Putamen (tissue), 1 donor: ENCODE measurements around the gene DNAH1.
"Not testable (repeated sequence)": the region's sequence is repeated elsewhere in the genome, so short reads cannot be mapped to it uniquely, and the experiment has no call there.

ENCODE experiments used
- DNase-seq: peaks from one replicate; pipeline ENCODE4 v3.0.0-alpha.2; 2016; ENCODE audit warnings: low spot score

Gene DNAH1

DNA sequence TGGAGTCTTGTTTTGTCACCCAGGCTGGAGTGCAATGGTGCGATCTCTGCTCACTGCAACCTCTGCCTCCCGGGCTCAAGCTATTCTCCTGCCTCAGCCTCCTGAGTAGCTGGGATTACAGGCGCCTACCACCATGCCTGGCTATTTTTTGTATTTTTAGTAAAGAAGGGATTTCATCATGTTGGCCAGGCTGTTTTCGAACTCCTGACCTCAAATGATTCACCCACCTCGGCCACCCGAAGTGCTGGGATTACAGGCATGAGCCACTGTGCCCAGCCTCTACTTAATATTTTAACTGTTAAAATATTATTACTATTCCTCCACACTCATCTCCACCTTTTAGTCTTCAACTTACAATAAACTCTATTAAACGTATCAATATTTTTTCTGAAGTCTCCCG is 22.0 kb downstream of the DNAH1 start:
- not testable (repeated sequence) for DNase-seq

DNA sequence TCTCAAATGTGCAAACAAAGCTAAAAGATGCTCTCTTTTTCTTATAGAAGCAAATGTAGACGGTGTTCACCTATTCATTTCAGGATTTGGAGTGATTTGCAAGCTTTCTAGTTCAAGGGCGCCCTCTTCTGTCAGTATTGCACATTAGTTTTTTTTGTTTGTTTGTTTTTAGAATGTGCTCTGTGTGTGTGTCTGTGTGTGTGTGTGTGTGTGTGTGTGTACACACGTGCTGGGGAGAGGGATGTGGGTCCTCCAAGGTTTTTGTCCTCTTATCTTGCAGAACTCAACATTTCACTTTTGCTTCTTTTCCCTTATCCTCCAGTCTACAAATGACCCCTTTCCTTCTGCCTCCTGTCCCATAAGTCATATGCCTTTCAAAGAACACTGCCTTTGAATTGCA is 23.5 kb downstream of the DNAH1 start:
- DNase-seq = peak; percentile 59

DNA sequence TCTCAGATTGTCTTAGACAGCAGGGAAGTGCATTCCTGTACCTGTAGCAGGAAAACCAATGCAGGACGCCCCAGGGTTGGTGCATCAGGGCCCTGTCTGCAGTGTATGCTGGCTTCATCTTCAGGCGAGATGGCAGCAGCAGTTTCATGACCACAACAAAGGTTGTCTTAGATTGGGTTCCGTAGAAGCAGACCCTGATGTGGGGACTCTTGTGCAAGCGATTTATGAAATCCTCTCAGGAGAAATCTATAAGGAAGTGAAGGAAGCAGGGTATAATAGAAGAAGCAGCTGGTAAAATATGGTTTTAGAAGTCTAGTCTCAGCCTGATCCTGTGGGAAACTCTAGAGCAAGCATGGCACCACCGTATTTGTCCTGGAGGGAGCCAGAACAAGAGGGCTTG is 25.0 kb downstream of the DNAH1 start:
- DNase-seq = no peak

DNA sequence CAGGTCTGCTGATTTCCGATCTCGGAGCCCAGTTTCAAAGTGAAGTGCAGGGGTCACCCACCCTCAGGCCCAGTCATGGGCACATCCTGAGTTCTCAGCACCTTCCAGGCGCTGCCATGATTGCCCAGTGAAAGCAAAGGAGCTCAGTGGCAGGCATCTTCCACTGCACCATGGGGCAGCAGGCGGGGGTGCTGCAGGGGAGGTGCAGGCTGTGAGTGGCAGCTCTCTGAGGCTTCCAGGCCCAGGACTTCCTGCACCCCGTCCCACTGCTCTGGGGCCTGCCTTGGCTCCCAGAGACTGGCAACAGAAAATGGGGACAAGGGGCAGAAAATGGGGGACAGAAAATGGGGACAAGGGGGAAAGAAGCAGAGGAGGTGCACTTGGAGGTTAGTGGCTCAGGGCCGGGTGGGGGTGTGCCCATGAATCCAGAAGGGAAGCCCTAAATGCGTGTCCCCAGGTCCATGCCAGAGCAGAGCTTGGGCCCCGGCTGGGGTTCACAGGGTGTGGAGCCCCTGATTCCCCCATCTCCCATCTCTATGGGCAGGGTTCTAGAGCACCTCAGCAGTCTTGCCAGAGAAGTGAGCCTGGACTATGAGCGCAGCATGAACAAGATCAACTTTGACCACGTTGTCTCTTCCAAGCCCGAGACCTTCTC is 28.0 kb downstream of the DNAH1 start:
- no peak for DNase-seq

- DNase-seq = no peak
Measured at GRCh38 chr3:52345521-52346109, 29.5 kb downstream of the DNAH1 start.

GRCh38 chr3:52346623-52347530 is 30.8 kb downstream of the DNAH1 start:
- no peak for DNase-seq

GRCh38 chr3:52347716-52348635 is 31.9 kb downstream of the DNAH1 start:
- DNase-seq = no peak

- no peak for DNase-seq
Measured at GRCh38 chr3:52349131-52349530, 33.0 kb downstream of the DNAH1 start.

DNA sequence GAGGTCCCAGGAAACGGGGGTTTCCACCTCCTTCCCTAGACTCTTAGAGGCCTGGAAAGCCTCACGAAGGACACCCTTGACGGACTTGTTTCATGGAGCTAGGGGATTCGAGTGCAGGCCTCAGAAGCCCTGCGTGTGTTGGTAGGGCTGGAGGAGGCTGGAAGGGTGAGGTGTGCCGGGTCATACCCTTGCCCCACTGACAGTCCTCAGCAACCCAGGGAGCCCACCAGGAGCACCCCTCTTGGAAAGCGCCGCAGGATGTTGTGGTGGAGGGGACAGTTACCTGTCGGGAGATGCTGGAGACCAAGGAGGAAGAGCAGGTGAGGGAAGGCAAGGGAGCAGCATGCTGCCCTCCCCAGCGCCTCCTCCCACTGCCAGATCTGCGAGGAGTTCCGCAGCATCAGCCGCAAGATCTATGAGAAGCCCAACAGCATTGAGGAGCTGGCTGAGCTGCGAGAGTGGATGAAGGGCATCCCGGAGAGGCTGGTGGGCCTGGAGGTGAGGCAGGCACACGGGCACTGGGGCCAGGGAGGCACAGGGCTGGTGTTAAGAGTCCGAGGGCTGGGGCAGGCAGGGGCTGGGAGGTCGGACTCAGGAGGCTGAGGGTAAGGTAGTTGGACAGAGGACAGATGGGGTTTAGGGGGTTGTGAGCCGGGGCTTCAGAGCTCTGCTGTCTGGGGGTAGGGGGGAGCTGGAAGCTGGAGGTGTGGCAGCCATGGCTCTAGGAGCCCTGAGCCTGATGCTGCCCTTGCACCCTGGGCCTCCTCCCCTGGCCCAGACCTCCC is 33.7 kb downstream of the DNAH1 start:
- no peak for DNase-seq

GRCh38 chr3:52350416-52350815 is 34.3 kb downstream of the DNAH1 start:
- no peak for DNase-seq

- DNase-seq = no peak
Measured at GRCh38 chr3:52350981-52351761, 35.1 kb downstream of the DNAH1 start.

DNA sequence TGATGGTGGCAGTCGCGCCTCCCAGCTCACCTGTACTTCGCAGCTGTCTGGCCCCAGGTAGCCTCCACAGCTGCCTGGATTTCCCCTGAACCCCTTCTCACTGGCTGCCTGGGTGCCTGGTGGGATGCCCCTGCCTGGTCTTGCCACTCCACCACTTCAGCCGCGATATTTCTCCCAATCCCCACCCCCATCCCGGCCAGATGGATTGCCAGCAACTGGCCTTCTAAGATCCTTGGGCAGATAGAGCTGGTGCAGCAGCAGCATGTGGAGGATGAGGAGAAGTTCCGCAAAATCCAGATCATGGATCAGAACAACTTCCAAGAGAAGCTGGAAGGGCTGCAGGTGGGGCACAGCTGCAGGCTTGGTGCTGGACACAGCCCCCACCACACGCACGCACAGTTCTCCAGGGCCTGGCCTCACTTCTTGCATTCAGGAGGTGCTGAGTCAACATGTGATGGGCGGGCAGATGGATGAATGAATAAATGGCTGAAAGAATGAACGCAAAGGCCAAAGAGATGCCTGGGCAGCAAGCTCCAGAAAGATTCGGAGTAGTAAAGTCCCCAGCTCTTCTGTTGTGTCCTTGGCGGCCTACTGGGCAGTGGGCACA is 35.7 kb downstream of the DNAH1 start:
- DNase-seq = no peak

DNA sequence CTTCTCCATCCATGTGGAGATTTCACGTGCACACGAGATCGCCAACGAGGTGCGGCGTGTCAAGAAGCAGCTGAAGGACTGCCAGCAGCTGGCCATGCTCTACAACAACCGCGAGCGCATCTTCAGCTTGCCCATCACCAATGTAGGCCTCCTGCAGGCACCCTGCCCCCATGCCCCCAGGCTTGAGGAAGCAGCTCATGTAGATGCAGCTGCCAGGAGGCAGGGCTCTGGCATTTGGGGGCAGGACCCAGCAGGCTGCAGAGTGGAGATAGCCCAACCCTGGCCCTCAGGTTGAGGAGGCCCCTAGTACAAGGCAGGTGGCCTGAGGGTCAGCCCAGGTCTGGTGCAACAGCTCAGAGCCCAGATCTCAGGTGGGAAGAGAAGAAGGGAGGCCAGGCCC is 36.4 kb downstream of the DNAH1 start:
- no peak for DNase-seq

GRCh38 chr3:52353291-52353855 is 37.3 kb downstream of the DNAH1 start:
- no peak for DNase-seq

- no peak for DNase-seq
Measured at GRCh38 chr3:52354676-52355075, 38.6 kb downstream of the DNAH1 start.

GRCh38 chr3:52355526-52355925 is 39.4 kb downstream of the DNAH1 start:
- DNase-seq = no peak

DNA sequence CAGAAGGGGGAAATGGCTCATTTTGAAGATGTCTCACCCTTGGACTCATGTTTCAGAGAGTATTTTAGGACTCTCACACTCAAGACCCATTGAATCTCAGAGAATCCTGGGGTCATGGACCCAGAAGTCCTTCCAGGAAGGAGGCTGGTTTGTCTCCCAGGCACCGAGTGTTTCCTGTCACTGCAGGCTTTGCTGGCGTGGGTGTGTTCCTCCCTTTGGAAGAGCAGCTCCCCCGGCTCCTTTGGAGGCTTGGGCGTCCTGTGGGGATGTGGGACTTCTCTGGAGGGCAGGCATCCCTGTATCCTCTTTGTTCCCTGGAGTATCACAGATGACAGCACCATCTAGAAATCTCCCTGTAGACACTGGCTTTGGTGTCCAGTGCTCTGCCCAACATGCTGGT is 40.0 kb downstream of the DNAH1 start:
- DNase-seq = no peak

DNA sequence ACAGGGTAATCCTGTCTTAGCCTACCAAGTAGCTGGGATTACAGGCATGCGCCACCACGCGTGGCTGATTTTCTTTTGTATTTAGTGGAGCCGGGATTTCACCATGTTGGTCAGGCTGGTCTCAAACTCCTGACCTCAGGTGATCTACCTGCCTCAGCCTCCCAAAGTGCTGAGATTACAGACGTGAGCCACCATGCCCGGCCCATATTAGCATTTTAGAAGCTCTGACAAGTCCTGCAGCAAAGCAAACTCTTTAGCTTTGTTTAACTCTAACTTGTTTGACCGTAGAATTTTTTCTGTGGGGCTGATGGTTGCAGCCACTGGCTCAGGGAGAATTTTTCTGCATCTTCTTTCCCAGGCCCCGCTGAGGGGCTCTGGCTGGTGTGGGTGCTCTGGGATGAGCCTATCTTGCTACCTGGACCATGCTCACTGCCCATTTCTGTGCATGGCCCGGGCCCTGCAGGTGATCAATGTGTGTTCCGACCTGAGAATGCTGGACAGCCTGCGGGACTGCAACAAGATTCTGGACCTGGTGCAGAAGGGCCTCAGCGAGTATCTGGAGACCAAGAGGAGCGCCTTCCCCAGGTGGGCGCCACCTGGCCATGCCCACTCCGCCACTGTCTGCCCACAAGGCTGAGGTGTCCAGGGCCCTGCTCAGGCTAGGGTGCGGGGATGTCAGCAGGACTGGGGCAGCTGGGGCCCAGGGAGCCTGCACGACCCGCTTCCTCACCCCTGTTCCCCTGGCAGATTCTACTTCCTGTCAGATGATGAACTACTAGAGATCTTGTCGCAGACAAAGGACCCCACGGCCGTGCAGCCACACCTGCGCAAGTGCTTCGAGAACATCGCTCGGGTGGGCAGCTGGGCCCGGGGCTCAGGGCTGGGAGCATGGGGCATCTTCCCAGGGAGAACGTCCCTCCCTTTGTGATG is 41.3 kb downstream of the DNAH1 start:
- DNase-seq = no peak
